Calu3 (cell line): ENCODE results near the gene PRCD. TPM values are rescaled to one million over a fixed set of nuclear protein-coding genes. Genes with fewer than 3 reads are reported as not detected.

Experiments used
- BruUV-seq: library from RNA; stranded (reverse); fragments of 400-500 nt; replicated peaks from 2 replicates; lab custom pipeline; 2021; lab: Mats Ljungman, UMichigan
- CTCF ChIA-PET: fragments of 300-600 bp; sonication (Branson Sonifier 250); formaldehyde crosslinking; loops from one replicate; lab custom pipeline; 2022; ENCODE audit warnings: antibody characterized with exemption; lab: Charles Lee
- DNase-seq: peaks from one replicate; pipeline ENCODE4 v3.0.0; 2022
- H3K27ac Mint-ChIP-seq: one replicate; pipeline ENCODE4 v1.8.0; 2022; ENCODE audit warnings: mixed read lengths; ENCODE audit not compliant: unreplicated experiment
- H3K27me3 Mint-ChIP-seq: one replicate; pipeline ENCODE4 v1.8.0; 2022; ENCODE audit warnings: mixed read lengths; ENCODE audit not compliant: unreplicated experiment
- H3K36me3 Mint-ChIP-seq: one replicate; pipeline ENCODE4 v1.8.0; 2022; ENCODE audit warnings: mild to moderate bottlenecking, moderate library complexity, mixed read lengths; ENCODE audit not compliant: insufficient read depth, unreplicated experiment
- H3K4me1 Mint-ChIP-seq: one replicate; pipeline ENCODE4 v1.8.0; 2022; ENCODE audit warnings: mild to moderate bottlenecking, low read depth, mixed read lengths; ENCODE audit not compliant: unreplicated experiment
- H3K4me3 Mint-ChIP-seq: one replicate; pipeline ENCODE4 v1.8.0; 2022; ENCODE audit warnings: mild to moderate bottlenecking, low read depth, moderate library complexity, mixed read lengths; ENCODE audit not compliant: unreplicated experiment
- H3K9me3 Mint-ChIP-seq: one replicate; pipeline ENCODE4 v1.8.0; 2022; ENCODE audit warnings: low read depth, mixed read lengths; ENCODE audit not compliant: unreplicated experiment
- CTCF ChIP-seq: fragments of 200-600 bp; IDR thresholded peaks from one replicate; pipeline ENCODE4 v1.8.0; 2022; ENCODE audit warnings: antibody characterized with exemption; ENCODE audit not compliant: unreplicated experiment
- intact Hi-C: fragments of 100-400 bp; cut with micrococcal nuclease; formaldehyde crosslinking; loops from one replicate; pipeline ENCODE4 v1.10.0; 2022; ENCODE audit not compliant: unreplicated experiment
- total RNA-seq: library from RNA; stranded (reverse); gene quantifications from 2 replicates; pipeline ENCODE4 v1.2.3, GENCODE V29; 2022

The PRCD gene
- total RNA-seq, 1 experiment from 2014 or later: not detected

- H3K27ac Mint-ChIP-seq: no peak overlapping the region
- no peak for TF ChIP-seq CTCF
- BruUV-seq: no TSS peak
Observed at GRCh38 chr17:76578376-76578775, 38.5 kb downstream of the PRCD start.

GRCh38 chr17:76579281-76579680 lies 39.4 kb downstream of the PRCD start:
- DNase-seq: no peak
- Mint-ChIP-seq H3K27ac (no peak overlapping the region), H3K4me3 (no peak overlapping the region), H3K4me1 (peaks cover 20% of the 10 kb centered on the region), H3K9me3 (no peaks in the 10 kb centered on the region), H3K27me3 (no peaks in the 10 kb centered on the region), H3K36me3 (peaks cover 13% of the 10 kb centered on the region)
- no peak for TF ChIP-seq CTCF
- no TSS peak for BruUV-seq
- CTCF ChIA-PET: no interaction called here
- intact Hi-C loops: no loop called here

More at GRCh38 chr17:76578376-76578775, 38.5 kb downstream of the PRCD start:
- DNase-seq: no peak
- peaks cover 13% of the 10 kb centered on the region for H3K36me3 Mint-ChIP-seq
- CTCF ChIA-PET: no interaction called here
- intact Hi-C loops: no loop called here
- no peak overlapping the region for H3K4me3 Mint-ChIP-seq
- no peaks in the 10 kb centered on the region for H3K9me3 Mint-ChIP-seq
- H3K27me3 Mint-ChIP-seq: no peaks in the 10 kb centered on the region
- H3K4me1 Mint-ChIP-seq: peaks cover 27% of the 10 kb centered on the region

- no peak for DNase-seq
- intact Hi-C loops: no loop called here
- Mint-ChIP-seq H3K4me3 (no peak overlapping the region), H3K27ac (no peak overlapping the region), H3K9me3 (no peaks in the 10 kb centered on the region), H3K4me1 (peaks cover 1% of the 10 kb centered on the region), H3K36me3 (peaks cover 25% of the 10 kb centered on the region), H3K27me3 (no peaks in the 10 kb centered on the region)
- TF ChIP-seq CTCF: no peak
- BruUV-seq: no TSS peak
- CTCF ChIA-PET: interaction anchor here (0.6 to 0.7 kb wide), 3 partner anchors 8 to 293 kb away, joined by 5 to 6 read pairs (median 6); no protein-coding TSS in a partner anchor
Observed at GRCh38 chr17:76581515-76581914, 41.7 kb downstream of the PRCD start.

GRCh38 chr17:76582660-76583059 lies 42.8 kb downstream of the PRCD start:
- CTCF ChIA-PET: no interaction called here
- H3K27ac Mint-ChIP-seq: no peak overlapping the region
- H3K4me3 Mint-ChIP-seq: no peak overlapping the region
- intact Hi-C loops: no loop called here
- no TSS peak for BruUV-seq
- H3K4me1 Mint-ChIP-seq: peaks cover under 1% of the 10 kb centered on the region
- TF ChIP-seq CTCF: no peak
- peaks cover 29% of the 10 kb centered on the region for H3K36me3 Mint-ChIP-seq
- DNase-seq: no peak
- H3K27me3 Mint-ChIP-seq: peaks cover 4% of the 10 kb centered on the region
- no peaks in the 10 kb centered on the region for H3K9me3 Mint-ChIP-seq
